ENCODE results near the gene ARHGEF10L. TPM values are rescaled to one million over a fixed set of nuclear protein-coding genes. Genes with fewer than 3 reads are reported as not detected.

ARHGEF10L gene
- total RNA-seq, 2 donors from 2014 or later, result 26.0 to 39.7 TPM

DNA sequence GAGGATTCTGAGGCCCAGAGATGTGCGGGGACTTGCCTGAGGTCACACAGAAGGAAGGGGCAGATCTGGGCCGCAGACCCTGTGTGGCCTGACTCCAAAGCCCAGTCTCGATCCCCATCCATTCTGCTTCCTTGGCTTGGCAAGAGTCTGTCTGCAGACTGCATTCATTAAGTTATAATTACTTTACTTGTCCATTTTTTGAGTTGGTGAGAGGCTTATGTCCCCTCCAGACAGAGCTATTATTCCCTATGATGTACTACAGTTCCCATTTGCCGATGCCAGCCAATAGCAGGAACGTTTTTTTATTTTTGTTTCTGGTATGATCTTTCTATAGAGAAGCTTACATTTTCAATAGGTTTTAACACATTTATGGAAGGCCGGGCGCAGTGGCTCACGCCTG lies 101.5 kb downstream of the ARHGEF10L start:
- intact Hi-C loops (cut with DNase I), result no loop called here
- no peak overlapping the region for H3K27ac ChIP-seq
- H3K36me3 ChIP-seq, result peaks cover 2 to 5% of the 10 kb centered on the region in 2 donors
- no peaks in the 10 kb centered on the region for H3K4me1 ChIP-seq (replicated peaks)
- H3K4me3 ChIP-seq, result no peak overlapping the region
- TF ChIP-seq POLR2A (IDR thresholded peaks at IDR 0.05), result no peak
- 90% methylated on average over 8 of the region's 8 CpGs for WGBS
- no peak for DNase-seq (ENCODE audit: low spot score)
- H3K9me3 ChIP-seq, result no peaks in the 10 kb centered on the region
- no peaks in the 10 kb centered on the region for H3K27me3 ChIP-seq (replicated peaks; ENCODE audit: insufficient read depth)

DNA sequence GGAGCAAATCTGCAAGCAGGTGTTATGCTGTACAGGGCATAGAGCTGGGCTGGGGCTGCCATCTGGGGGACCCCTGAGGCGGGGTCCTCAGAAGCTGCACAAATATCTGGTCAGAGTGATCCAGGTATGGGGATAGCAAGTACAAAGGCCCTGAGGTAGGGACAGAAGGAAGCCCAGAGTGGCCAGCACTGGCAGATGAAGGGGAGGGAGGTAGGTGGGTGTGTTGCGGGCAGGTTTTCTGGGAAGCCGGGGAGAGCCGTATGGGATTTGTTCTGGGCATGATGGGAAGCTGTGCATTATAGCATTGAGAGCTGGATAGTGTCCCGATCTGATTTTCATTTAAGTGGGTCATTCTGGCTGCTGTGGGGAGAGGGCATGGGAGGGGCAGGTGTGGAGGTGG lies 102.7 kb downstream of the ARHGEF10L start:
- intact Hi-C loops (cut with DNase I), result no loop called here
- Histone ChIP-seq H3K27me3 (replicated peaks; ENCODE audit: insufficient read depth) (no peaks in the 10 kb centered on the region), H3K9me3 (no peaks in the 10 kb centered on the region), H3K4me1 (replicated peaks) (no peaks in the 10 kb centered on the region), H3K27ac (no peak overlapping the region), H3K36me3 (peaks cover 2 to 5% of the 10 kb centered on the region in 2 donors), H3K4me3 (no peak overlapping the region)
- TF ChIP-seq, protein P1, sequence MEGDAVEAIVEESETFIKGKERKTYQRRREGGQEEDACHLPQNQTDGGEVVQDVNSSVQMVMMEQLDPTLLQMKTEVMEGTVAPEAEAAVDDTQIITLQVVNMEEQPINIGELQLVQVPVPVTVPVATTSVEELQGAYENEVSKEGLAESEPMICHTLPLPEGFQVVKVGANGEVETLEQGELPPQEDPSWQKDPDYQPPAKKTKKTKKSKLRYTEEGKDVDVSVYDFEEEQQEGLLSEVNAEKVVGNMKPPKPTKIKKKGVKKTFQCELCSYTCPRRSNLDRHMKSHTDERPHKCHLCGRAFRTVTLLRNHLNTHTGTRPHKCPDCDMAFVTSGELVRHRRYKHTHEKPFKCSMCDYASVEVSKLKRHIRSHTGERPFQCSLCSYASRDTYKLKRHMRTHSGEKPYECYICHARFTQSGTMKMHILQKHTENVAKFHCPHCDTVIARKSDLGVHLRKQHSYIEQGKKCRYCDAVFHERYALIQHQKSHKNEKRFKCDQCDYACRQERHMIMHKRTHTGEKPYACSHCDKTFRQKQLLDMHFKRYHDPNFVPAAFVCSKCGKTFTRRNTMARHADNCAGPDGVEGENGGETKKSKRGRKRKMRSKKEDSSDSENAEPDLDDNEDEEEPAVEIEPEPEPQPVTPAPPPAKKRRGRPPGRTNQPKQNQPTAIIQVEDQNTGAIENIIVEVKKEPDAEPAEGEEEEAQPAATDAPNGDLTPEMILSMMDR (IDR thresholded peaks at IDR 0.05), result no peak
- no peak for TF ChIP-seq POLR2AphosphoS5 (IDR thresholded peaks at IDR 0.05)
- TF ChIP-seq POLR2A (IDR thresholded peaks at IDR 0.05), result no peak
- DNase-seq (ENCODE audit: low spot score), result no peak
- WGBS, result 93% methylated on average over 5 of the region's 5 CpGs

DNA sequence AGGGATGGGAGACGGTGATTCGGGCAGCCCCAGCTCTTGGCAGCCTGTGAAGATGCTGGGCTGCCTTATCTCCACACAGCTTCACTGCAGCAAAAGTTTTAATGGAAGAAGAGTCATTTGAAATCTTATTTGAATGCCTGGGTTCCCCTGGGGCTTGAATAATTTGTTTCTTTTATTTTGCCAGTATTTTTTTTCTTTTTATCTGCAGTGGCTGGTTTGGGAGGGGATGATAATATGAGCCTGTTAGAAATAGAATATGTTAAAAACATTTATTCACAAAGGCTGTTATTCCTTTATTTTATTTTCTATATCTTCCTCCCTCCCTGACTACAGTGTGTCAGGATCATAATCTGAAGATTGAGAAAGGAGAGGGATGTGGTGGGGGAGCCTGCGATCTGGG lies 103.4 kb downstream of the ARHGEF10L start:
- Histone ChIP-seq H3K9me3 (no peaks in the 10 kb centered on the region), H3K27ac (no peak overlapping the region), H3K36me3 (peaks cover 2% of the 10 kb centered on the region in 2 donors), H3K4me3 (no peak overlapping the region), H3K27me3 (replicated peaks; ENCODE audit: insufficient read depth) (no peaks in the 10 kb centered on the region), H3K4me1 (replicated peaks) (no peaks in the 10 kb centered on the region)
- TF ChIP-seq, protein P1 (IDR thresholded peaks at IDR 0.05), result no peak
- no peak for TF ChIP-seq POLR2AphosphoS5 (IDR thresholded peaks at IDR 0.05)
- no peak for TF ChIP-seq POLR2A (IDR thresholded peaks at IDR 0.05)
- intact Hi-C loops (cut with DNase I), result no loop called here
- WGBS, result 80% methylated on average over 3 of the region's 3 CpGs
- no peak for DNase-seq (ENCODE audit: low spot score)

DNA sequence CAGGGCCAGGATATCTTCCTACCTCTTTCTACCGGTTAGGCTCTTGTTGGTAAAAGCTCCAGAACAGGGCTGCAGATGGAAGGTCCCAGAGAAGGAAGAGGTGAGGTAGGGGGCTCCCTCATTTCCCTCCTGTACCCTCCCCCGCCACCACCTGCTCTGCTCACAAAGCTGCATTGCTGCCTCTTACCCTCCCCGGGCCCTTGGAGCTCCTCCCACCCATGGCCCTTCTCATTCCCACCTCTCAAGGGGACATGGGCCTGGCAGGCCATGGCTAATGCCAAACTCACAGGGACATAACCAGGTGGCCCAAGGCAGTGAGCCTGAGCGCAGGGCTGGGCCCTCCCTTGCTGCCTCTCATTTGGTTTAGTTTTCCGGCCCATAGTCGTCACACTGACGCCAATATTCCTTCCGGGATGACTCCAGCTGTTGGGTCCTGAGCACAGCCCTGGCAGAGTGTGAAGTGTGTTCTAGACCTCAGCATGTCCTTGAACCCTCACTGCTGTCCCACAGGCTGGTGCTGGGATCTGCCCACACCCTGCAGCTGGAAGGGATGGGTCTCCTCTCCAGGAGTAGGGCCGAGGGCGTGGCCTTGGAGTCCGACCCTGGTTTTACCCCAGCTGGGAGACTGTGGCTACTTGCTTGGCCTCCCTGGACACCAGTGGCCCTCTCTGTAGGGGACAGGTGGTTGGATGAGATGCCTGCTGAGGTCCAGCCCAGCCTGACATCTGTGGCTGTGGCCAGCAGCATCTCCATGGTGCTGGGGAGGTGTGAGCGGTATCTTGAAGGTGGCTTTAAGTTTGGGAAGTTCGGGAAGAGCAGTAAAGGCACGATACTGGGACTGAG lies 104.6 kb downstream of the ARHGEF10L start:
- intact Hi-C loops (cut with DNase I), result no loop called here
- Histone ChIP-seq H3K9me3 (no peaks in the 10 kb centered on the region), H3K4me3 (no peak overlapping the region), H3K27me3 (replicated peaks; ENCODE audit: insufficient read depth) (no peaks in the 10 kb centered on the region), H3K4me1 (replicated peaks) (no peaks in the 10 kb centered on the region), H3K27ac (no peak overlapping the region), H3K36me3 (peaks cover 0 to 2% of the 10 kb centered on the region in 2 donors)
- WGBS, result 85% methylated on average over 14 of the region's 14 CpGs
- TF ChIP-seq POLR2A (IDR thresholded peaks at IDR 0.05) (no peak), POLR2AphosphoS5 (IDR thresholded peaks at IDR 0.05) (no peak)
- TF ChIP-seq, protein P1 (IDR thresholded peaks at IDR 0.05), result no peak
- DNase-seq (ENCODE audit: low spot score), result no peak

DNA sequence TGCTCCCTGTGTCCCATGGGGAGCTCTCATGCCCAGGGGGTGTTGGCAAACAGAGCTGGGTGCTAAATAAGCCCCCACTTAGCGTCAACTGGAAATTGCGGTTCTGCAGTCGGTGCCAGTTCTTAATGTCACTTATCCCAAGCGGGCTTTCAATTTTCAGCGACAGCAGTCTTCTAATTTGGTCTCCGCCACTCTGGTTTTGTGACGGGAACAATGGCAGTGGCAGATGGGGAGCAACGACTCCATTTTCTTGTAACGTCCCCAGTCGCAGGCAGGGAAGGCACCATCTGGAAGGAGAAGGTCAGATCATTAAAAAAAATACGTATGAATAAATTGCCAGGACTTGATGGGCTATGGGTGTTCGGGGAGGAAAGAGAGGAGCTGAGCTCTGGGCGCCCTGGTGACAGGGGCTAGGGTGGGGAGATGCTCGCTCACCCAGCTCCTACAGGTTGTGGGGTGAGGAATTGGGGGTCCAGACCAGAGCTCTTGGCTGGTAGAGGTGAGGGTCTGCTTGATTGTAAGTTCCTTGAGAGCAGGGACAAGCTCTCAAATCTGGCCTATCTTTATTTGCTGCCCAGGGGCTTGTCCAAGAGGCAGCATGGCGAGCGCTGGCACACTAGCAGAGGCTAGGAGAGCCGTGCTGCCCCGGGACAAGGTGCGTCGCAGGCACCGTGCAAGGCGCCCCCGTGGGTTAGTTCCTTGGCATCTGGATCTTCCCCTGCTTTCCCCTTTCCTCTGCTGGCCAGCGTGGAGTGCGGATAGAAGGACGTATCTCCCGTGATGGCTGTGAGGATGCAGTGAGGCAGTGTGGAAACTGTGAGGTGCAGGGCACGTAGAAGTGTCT lies 105.8 kb downstream of the ARHGEF10L start:
- TF ChIP-seq POLR2A (IDR thresholded peaks at IDR 0.05) (no peak), POLR2AphosphoS5 (IDR thresholded peaks at IDR 0.05) (no peak)
- TF ChIP-seq, protein P1 (IDR thresholded peaks at IDR 0.05), result no peak

More for the DNA sequence above, 105.8 kb downstream of the ARHGEF10L start:
- DNase-seq (ENCODE audit: low spot score), result no peak
- Histone ChIP-seq H3K9me3 (no peaks in the 10 kb centered on the region), H3K4me3 (no peak overlapping the region), H3K27ac (no peak overlapping the region), H3K4me1 (replicated peaks) (no peaks in the 10 kb centered on the region), H3K36me3 (no peaks in the 10 kb centered on the region), H3K27me3 (replicated peaks; ENCODE audit: insufficient read depth) (no peaks in the 10 kb centered on the region)
- intact Hi-C loops (cut with DNase I), result no loop called here
- 90% methylated on average over 28 of the region's 28 CpGs for WGBS

All from prostate gland (tissue), 2 donors.